Ishikawa (cell line): ENCODE measurements around the gene UGT2B17.

Source experiments
- CEBPB ChIP-seq: IDR thresholded peaks from 2 replicates; pipeline ENCODE4 v1.6.1; 2012
- CREB1 ChIP-seq: IDR thresholded peaks from 2 replicates; pipeline ENCODE4 v1.6.1; 2012; ENCODE audit warnings: low read depth
- EGR1 ChIP-seq: IDR thresholded peaks from 2 replicates; pipeline ENCODE4 v1.6.1; 2012
- EP300 ChIP-seq: IDR thresholded peaks from 2 replicates; pipeline ENCODE4 v1.6.1; 2012; ENCODE audit warnings: borderline replicate concordance
- FOXM1 ChIP-seq: IDR thresholded peaks from 2 replicates; pipeline ENCODE4 v1.6.1; 2012; ENCODE audit warnings: low read depth, borderline replicate concordance
- NFIC ChIP-seq: IDR thresholded peaks from 2 replicates; pipeline ENCODE4 v1.6.1; 2012
- RAD21 ChIP-seq: IDR thresholded peaks from 2 replicates; pipeline ENCODE4 v1.6.1; 2012; ENCODE audit warnings: low read depth
- TAF1 ChIP-seq: IDR thresholded peaks from 2 replicates; pipeline ENCODE4 v1.6.1; 2012; ENCODE audit warnings: low read depth, mild to moderate bottlenecking
- TCF12 ChIP-seq: IDR thresholded peaks from 2 replicates; pipeline ENCODE4 v1.6.1; 2012; ENCODE audit warnings: low read depth
- TEAD4 ChIP-seq: IDR thresholded peaks from 2 replicates; pipeline ENCODE4 v1.6.1; 2012
- YY1 ChIP-seq: IDR thresholded peaks from 2 replicates; pipeline ENCODE4 v1.6.1; 2012; ENCODE audit warnings: low read depth
- ZBTB7A ChIP-seq: IDR thresholded peaks from 2 replicates; pipeline ENCODE4 v1.6.1; 2012; ENCODE audit warnings: low read depth
- TF ChIP-seq, protein P1 (sequence below): IDR thresholded peaks from 2 replicates; pipeline ENCODE4 v1.6.1; 2012
- TF ChIP-seq, protein P2 (sequence below): IDR thresholded peaks from 2 replicates; pipeline ENCODE4 v1.6.1; 2012
- TF ChIP-seq, protein P3 (sequence below): IDR thresholded peaks from 2 replicates; pipeline ENCODE4 v1.6.1; 2012; ENCODE audit warnings: low read depth, mild to moderate bottlenecking

Gene UGT2B17

DNA sequence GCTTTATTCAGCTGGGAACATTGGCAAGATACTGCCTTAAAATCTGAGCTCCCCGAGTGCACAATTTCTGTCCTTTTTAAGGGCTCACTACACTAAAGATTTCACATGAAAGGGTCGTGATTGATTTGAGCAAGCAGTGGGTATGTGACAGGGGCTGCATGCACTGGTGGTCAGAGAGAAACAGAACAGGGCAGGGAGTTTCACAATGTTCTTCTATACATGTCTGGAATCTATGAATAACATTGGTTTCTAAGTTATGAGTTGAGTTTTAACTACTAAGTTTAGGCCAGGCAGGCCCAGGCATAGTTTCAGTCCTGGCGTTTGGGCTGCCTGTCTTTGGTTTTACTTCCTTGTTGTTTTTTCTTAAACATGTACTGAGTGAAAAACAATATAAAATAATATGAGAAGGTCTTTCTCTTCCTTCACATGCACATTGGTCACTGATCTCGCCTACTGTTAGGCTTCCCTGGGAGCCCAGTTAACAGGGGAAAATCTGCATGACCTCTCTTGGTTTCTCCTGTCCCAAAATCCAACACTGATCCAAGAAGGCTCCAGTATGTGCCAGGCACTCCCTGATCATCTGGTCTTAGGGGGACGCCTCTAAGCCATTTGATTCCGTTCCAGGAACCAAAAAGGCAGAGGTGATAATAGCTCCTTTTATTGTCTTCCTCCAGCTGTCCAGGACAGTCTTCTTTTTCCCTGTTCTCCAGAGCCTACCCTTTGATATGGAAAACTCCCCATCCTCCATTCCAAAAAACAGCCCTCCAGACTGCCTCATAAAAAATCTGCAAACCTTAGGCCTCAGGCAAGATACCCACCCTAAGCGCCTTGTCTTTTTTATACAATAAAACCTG, at the start of gene UGT2B17:
TSS of gene UGT2B17 (minus strand) at position 51 of the 854 bp plus-strand sequence. CDS start 7,838 bp downstream, outside the sequence.
- TF ChIP-seq CEBPB (no peak), TEAD4 (no peak)

DNA sequence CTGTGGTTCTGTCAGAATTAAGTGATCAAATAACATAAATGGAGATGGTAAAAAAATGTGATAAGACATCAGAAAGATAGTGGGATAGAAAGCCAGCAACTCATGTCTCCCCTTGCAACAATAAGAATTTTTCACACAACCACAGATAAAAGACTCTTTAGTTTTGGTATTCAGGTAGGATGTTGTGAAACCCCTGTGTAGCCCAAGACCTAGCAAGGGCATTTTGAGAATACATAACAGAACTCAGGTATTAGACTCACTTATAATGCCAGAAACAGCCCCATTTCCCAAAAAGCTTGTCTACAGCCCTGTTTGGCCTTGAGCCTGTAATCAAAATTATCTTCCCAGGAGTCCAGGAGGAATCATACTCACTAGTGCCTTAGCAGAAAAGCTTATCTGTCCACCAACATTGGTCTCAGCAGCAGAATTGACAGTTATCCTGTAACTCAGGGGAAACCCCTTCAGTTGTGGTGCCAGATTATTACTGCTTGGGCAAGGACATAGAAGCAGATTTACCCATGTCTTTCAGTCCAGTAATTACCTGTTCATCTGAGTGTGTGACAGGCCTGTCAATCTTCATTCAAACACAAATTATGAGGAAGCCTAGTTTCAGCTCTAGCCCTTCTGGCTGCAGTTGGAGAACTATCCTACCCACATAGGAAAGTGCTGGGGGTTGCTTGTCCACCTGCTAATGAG, 41.0 kb upstream of the UGT2B17 start:
- TF ChIP-seq ZBTB7A: no peak
- TF ChIP-seq, protein P1, sequence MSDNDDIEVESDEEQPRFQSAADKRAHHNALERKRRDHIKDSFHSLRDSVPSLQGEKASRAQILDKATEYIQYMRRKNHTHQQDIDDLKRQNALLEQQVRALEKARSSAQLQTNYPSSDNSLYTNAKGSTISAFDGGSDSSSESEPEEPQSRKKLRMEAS: no peak
- TF ChIP-seq, protein P2, sequence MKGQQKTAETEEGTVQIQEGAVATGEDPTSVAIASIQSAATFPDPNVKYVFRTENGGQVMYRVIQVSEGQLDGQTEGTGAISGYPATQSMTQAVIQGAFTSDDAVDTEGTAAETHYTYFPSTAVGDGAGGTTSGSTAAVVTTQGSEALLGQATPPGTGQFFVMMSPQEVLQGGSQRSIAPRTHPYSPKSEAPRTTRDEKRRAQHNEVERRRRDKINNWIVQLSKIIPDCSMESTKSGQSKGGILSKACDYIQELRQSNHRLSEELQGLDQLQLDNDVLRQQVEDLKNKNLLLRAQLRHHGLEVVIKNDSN: no peak
- no peak for TF ChIP-seq TEAD4
- TF ChIP-seq CREB1: no peak
- TF ChIP-seq FOXM1: no peak
- TF ChIP-seq, protein P3, sequence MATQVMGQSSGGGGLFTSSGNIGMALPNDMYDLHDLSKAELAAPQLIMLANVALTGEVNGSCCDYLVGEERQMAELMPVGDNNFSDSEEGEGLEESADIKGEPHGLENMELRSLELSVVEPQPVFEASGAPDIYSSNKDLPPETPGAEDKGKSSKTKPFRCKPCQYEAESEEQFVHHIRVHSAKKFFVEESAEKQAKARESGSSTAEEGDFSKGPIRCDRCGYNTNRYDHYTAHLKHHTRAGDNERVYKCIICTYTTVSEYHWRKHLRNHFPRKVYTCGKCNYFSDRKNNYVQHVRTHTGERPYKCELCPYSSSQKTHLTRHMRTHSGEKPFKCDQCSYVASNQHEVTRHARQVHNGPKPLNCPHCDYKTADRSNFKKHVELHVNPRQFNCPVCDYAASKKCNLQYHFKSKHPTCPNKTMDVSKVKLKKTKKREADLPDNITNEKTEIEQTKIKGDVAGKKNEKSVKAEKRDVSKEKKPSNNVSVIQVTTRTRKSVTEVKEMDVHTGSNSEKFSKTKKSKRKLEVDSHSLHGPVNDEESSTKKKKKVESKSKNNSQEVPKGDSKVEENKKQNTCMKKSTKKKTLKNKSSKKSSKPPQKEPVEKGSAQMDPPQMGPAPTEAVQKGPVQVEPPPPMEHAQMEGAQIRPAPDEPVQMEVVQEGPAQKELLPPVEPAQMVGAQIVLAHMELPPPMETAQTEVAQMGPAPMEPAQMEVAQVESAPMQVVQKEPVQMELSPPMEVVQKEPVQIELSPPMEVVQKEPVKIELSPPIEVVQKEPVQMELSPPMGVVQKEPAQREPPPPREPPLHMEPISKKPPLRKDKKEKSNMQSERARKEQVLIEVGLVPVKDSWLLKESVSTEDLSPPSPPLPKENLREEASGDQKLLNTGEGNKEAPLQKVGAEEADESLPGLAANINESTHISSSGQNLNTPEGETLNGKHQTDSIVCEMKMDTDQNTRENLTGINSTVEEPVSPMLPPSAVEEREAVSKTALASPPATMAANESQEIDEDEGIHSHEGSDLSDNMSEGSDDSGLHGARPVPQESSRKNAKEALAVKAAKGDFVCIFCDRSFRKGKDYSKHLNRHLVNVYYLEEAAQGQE: no peak
- TF ChIP-seq RAD21: no peak
- TF ChIP-seq EGR1: no peak
- no peak for TF ChIP-seq TCF12
- TF ChIP-seq EP300: no peak
- TF ChIP-seq TAF1: no peak

DNA sequence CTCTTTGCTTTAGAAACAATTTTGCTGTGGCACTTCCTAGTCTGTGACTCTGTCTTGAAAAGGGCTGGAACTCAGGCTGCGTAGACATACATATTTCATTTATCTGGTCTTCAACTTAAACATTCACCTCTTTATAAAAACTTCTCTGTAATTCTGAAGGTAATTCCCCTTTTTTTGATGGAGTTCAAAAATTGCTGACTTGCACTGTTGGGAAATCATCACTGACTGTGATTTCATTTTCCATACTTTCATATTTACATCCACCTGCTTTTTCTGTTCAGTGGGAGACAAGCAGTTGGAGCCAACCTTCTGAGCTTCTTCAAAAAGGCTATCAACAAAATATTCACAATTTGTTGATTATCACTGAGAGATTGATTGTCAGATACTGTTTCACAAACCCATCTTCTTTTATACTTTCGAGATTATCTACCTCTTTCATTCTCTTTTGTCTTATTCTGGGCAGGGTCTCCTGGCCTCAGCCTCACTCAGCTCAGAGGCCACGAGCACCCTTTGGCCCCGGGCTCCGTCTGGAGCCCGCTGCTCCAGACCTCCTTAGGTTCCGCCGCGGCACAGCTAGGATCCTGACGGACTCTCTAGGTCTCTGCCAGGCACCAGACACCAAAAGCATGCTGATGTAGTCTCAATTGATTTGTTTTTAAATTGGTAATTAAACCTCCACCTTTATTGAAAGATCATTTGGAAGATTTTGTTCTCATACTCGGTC, 39.7 kb upstream of the UGT2B17 start:
- TF ChIP-seq ZBTB7A (no peak), YY1 (no peak), EP300 (no peak), EGR1 (no peak), TEAD4 (no peak), NFIC (no peak), FOXM1 (no peak), RAD21 (no peak)
- TF ChIP-seq, protein P2: no peak
- TF ChIP-seq, protein P3: no peak

DNA sequence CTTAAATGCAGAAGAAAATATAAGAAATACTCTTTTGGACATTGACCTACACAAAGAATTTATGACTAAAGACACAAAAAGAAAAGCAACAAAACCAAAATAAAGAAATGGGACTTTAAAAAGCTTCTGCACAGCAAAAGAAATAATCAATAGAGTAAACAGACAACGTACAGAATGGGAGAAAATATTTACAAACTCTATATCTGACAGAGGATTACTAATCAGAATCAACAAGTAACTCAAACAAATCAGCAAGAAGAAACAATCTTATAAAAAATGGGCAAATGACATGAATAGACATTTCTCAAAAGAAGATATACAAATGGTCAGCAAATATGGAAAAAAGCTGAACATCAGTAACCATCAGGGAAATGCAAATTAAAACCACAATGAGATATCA, 37.6 kb upstream of the UGT2B17 start:
- no peak for TF ChIP-seq CREB1
- TF ChIP-seq, protein P3: no peak
- TF ChIP-seq EP300: no peak
- TF ChIP-seq NFIC: no peak
- no peak for TF ChIP-seq ZBTB7A
- TF ChIP-seq TEAD4: no peak
- no peak for TF ChIP-seq TAF1
- no peak for TF ChIP-seq EGR1
- TF ChIP-seq, protein P1: no peak
- no peak for TF ChIP-seq TCF12
- TF ChIP-seq RAD21: no peak
- TF ChIP-seq CEBPB: no peak
- no peak for TF ChIP-seq YY1
- no peak for TF ChIP-seq FOXM1
- TF ChIP-seq, protein P2: no peak
